WERI-Rb-1 (cell line): Measurements from ENCODE around the gene SHROOM3.

Source experiments
- DNase-seq: peaks from one replicate; pipeline ENCODE4 v3.0.0-alpha.2; 2020
- H3K27ac ChIP-seq: fragments of 250-450 bp; sonication (Bioruptor Pico); 2 replicates; pipeline ENCODE4 v1.5.1; 2020; ENCODE audit warnings: mild to moderate bottlenecking, moderate library complexity
- H3K27me3 ChIP-seq: fragments of 250-450 bp; sonication (Bioruptor Pico); 2 replicates; pipeline ENCODE4 v1.5.1; 2021; ENCODE audit warnings: mild to moderate bottlenecking, low read depth, moderate library complexity; ENCODE audit not compliant: insufficient read depth, severe bottlenecking
- H3K36me3 ChIP-seq: fragments of 250-450 bp; sonication (Bioruptor Pico); 2 replicates; pipeline ENCODE4 v1.5.1; 2020; ENCODE audit warnings: mild to moderate bottlenecking, moderate library complexity
- H3K4me3 ChIP-seq: 2 replicates; pipeline ENCODE4 v1.5.1; 2011; ENCODE audit warnings: low read depth, mild to moderate bottlenecking, control low read depth, low read length
- H3K9me3 ChIP-seq: fragments of 250-450 bp; sonication (Bioruptor Pico); 2 replicates; pipeline ENCODE4 v1.5.1; 2021; ENCODE audit warnings: mild to moderate bottlenecking, moderate library complexity; ENCODE audit not compliant: severe bottlenecking
- TF ChIP-seq, protein P1 (sequence below): IDR thresholded peaks from 2 replicates; pipeline ENCODE4 v1.5.1; 2011; ENCODE audit warnings: low read depth, mild to moderate bottlenecking, control low read depth, inconsistent platforms, low read length

Gene SHROOM3

DNA sequence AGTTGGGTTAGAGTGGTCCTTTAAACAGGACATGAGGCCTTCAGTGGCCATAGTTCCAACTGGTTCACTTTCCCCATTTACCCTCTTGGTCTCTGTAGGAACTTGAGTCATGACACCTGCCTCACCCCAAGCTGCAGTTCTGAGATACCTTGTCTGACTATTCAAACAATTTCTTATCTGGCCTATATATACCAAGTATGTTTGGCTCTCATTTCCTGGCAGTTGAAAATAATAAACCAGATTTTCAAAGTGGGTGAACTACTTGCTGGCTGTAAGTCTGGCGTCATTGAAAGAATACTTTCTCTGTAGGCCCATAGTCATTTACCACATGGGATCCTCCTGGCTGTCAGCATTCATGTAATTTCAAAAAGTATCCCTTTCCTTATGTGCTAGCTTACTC is 228.8 kb downstream of the SHROOM3 start:
- DNase-seq = no peak
- H3K36me3 ChIP-seq = no peaks in the 10 kb centered on the region
- H3K4me3 ChIP-seq = no peak overlapping the region
- no peaks in the 10 kb centered on the region for H3K9me3 ChIP-seq
- no peaks in the 10 kb centered on the region for H3K27me3 ChIP-seq
- TF ChIP-seq, protein P1, sequence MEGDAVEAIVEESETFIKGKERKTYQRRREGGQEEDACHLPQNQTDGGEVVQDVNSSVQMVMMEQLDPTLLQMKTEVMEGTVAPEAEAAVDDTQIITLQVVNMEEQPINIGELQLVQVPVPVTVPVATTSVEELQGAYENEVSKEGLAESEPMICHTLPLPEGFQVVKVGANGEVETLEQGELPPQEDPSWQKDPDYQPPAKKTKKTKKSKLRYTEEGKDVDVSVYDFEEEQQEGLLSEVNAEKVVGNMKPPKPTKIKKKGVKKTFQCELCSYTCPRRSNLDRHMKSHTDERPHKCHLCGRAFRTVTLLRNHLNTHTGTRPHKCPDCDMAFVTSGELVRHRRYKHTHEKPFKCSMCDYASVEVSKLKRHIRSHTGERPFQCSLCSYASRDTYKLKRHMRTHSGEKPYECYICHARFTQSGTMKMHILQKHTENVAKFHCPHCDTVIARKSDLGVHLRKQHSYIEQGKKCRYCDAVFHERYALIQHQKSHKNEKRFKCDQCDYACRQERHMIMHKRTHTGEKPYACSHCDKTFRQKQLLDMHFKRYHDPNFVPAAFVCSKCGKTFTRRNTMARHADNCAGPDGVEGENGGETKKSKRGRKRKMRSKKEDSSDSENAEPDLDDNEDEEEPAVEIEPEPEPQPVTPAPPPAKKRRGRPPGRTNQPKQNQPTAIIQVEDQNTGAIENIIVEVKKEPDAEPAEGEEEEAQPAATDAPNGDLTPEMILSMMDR = no peak
- H3K27ac ChIP-seq = no peak overlapping the region

DNA sequence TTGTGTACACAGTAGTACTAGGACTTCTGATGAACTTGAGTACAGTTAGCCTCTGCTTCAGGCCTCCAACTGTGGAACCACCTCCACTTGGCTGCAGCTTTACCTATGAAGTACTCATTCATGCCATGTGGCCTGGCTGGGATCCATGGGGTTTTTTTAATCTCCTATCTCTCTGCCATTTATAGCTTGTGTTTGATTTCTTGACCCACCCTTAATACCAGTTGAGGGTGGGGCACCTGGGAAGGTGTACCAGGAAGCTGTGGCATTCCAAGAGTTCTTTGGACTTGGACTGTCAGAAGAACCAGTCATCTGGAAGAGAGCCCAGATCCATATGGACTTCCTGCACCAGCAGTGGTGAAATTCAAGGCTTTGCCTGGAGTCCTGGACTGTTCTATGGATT is 230.1 kb downstream of the SHROOM3 start:
- Histone ChIP-seq H3K9me3 (no peaks in the 10 kb centered on the region), H3K36me3 (no peaks in the 10 kb centered on the region), H3K27ac (no peak overlapping the region), H3K27me3 (no peaks in the 10 kb centered on the region), H3K4me3 (no peak overlapping the region)
- no peak for DNase-seq
- TF ChIP-seq, protein P1 = no peak

DNA sequence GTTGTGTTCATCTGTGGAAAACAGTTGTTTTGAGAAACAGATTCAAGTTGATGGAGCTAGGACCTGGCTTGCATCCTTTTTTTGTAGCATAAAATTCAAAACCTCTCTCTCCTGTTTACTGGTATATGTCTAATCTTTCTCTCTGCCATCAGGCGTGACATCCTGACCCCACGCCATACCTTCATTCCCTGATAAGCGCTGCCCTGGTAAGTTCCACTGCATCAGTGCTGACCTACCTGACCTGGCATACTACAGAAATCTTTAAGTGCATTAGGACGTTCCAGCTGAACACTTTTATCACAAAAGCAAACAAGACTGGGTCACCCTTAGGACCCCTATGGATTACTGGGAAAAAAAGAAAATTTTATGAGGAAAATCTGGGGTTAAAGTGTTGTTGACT is 230.7 kb downstream of the SHROOM3 start:
- no peaks in the 10 kb centered on the region for H3K27me3 ChIP-seq
- H3K4me3 ChIP-seq = no peak overlapping the region
- DNase-seq = no peak
- no peaks in the 10 kb centered on the region for H3K36me3 ChIP-seq
- TF ChIP-seq, protein P1 = no peak
- no peaks in the 10 kb centered on the region for H3K9me3 ChIP-seq
- H3K27ac ChIP-seq = no peak overlapping the region

DNA sequence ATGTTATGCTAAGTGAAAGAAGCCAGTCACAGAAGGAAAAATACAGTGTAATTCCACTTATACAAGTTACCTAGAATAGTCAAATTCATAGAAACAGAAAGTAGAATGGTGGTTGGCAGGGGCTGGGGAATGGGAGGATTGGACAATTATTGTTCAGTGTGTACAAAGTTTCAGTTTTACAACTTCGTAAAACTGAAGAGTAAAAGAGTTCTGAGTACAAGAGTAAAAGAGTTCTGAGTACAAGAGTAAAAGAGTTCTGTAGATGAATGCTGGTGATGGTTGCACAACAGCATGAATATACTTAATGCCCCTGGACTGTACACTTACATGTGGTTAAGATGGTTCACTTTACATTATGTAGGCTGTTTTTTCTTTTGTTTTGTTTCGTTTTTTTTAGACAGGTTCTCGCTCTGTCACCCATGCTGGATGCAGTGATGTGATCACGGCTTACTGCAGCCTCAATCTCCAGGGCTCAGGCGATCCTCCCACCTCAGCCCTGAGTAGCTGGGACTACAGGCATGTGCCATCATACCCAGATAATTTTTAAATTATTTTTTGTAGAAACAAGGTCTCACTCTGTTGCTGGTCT is 232.0 kb downstream of the SHROOM3 start:
- no peak for DNase-seq
- Histone ChIP-seq H3K9me3 (no peaks in the 10 kb centered on the region), H3K27me3 (no peaks in the 10 kb centered on the region), H3K4me3 (no peak overlapping the region), H3K36me3 (no peaks in the 10 kb centered on the region), H3K27ac (no peak overlapping the region)
- TF ChIP-seq, protein P1 = no peak

DNA sequence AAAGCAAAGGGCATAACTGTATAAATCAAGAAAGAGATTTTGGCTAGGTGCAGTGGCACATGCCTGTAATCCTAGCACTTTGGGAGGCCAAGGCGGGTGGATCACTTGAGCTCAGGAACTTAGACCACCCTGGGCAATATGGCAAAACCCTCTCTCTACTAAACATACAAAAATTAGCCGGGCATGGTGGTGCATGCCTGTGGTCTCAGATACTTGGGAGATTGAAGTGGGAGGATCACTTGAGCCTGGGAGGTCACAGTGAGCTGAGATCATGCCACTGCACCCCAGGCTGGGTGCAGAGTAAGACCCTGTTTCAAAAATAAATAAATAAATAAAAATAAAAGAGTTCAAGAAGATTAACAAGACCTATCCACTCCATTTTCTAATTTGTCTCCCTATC is 235.6 kb downstream of the SHROOM3 start:
- Histone ChIP-seq H3K4me3 (no peak overlapping the region), H3K9me3 (no peaks in the 10 kb centered on the region), H3K27me3 (no peaks in the 10 kb centered on the region), H3K27ac (no peak overlapping the region), H3K36me3 (no peaks in the 10 kb centered on the region)
- no peak for DNase-seq
- TF ChIP-seq, protein P1 = no peak

DNA sequence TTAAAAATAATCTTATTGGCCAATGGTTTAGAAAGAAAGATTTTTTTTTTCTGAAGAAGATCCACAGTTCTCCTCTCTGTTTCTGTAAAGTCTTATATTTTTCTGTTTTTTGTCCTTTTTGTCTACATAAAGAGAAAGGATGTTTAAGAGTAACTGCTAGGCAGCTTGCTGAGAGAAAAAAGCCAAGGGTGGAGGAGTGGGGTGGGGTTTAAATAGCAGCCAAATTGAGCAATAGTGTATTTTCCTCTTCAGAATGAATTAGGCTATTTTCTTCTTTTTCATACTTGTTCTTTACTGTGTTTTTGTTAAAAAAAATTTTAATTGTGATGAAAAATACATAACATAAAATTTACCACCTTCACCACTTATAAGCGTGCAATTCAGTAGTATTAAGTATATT is 238.3 kb downstream of the SHROOM3 start:
- no peaks in the 10 kb centered on the region for H3K9me3 ChIP-seq
- no peak for DNase-seq
- H3K36me3 ChIP-seq = no peaks in the 10 kb centered on the region
- no peak overlapping the region for H3K27ac ChIP-seq
- TF ChIP-seq, protein P1 = no peak
- no peak overlapping the region for H3K4me3 ChIP-seq
- H3K27me3 ChIP-seq = no peaks in the 10 kb centered on the region
